H1 (cell line): ENCODE data around the gene LRRFIP1. TPM values are rescaled to one million over a fixed set of nuclear protein-coding genes. Genes with fewer than 3 reads are reported as not detected.

Source experiments
- CREB1 ChIP-seq: IDR thresholded peaks from 2 replicates; pipeline ENCODE4 v1.6.1; 2012; ENCODE audit warnings: inconsistent platforms
- E2F6 ChIP-seq: IDR thresholded peaks from 2 replicates; pipeline ENCODE4 v1.6.1; 2012; ENCODE audit warnings: inconsistent platforms
- HDAC2 ChIP-seq, 2 experiments: fragments of 300-600 bp in 1 of 2; sonication (generic) in 1 of 2; IDR thresholded peaks; 2 replicates each; pipeline ENCODE4 v1.6.1; 2011 to 2012; ENCODE audit warnings: low read depth in 2 of 2, low read length in 2 of 2, mild to moderate bottlenecking in 2 of 2, moderate library complexity in 2 of 2, borderline replicate concordance in 1 of 2, inconsistent platforms in 1 of 2
- JUN ChIP-seq: IDR thresholded peaks from 2 replicates; pipeline ENCODE4 v1.6.1; 2011; ENCODE audit warnings: low read depth, mild to moderate bottlenecking, improper control_type of control experiment, low read length
- KDM5A ChIP-seq: fragments of 200-600 bp; IDR thresholded peaks from 2 replicates; pipeline ENCODE4 v1.7.1; 2012; ENCODE audit warnings: mild to moderate bottlenecking, low read length, inconsistent platforms, mixed read lengths
- MAFK ChIP-seq: IDR thresholded peaks from 2 replicates; pipeline ENCODE4 v1.6.1; 2012; ENCODE audit warnings: low read depth, mild to moderate bottlenecking, improper control_type of control experiment, low read length
- POU5F1 ChIP-seq: IDR thresholded peaks from 2 replicates; pipeline ENCODE4 v1.6.1; 2011; ENCODE audit warnings: low read depth, mild to moderate bottlenecking, low read length, moderate library complexity
- RAD21 ChIP-seq, 2 experiments: IDR thresholded peaks in 1 of 2; conservative IDR thresholded peaks in 1 of 2; 2 replicates each; pipeline ENCODE4 v1.6.1; 2011; ENCODE audit warnings: low read depth in 2 of 2, low read length in 2 of 2, improper control_type of control experiment in 1 of 2, inconsistent platforms in 1 of 2, mild to moderate bottlenecking in 1 of 2, moderate library complexity in 1 of 2
- RFX5 ChIP-seq: IDR thresholded peaks from 2 replicates; pipeline ENCODE4 v1.6.1; 2011; ENCODE audit warnings: low read depth, low read length, improper control_type of control experiment, borderline replicate concordance
- RNF2 ChIP-seq: fragments of 200-900, 300-1000 bp; sonication (generic); IDR thresholded peaks from 2 replicates; pipeline ENCODE4 v1.7.1; 2016; ENCODE audit warnings: borderline replicate concordance, low read depth, mild to moderate bottlenecking, antibody characterized with exemption, low read length; ENCODE audit not compliant: poor library complexity, severe bottlenecking; ENCODE audit errors: missing control alignments
- SAP30 ChIP-seq: fragments of 300-600 bp; sonication (generic); IDR thresholded peaks from 2 replicates; pipeline ENCODE4 v1.7.1; 2012; ENCODE audit warnings: low read length, moderate library complexity, mild to moderate bottlenecking, inconsistent platforms; ENCODE audit not compliant: insufficient read depth, insufficient replicate concordance
- SRF ChIP-seq: IDR thresholded peaks from 2 replicates; pipeline ENCODE4 v1.6.1; 2011; ENCODE audit warnings: mild to moderate bottlenecking, low read depth, low read length, moderate library complexity
- SUZ12 ChIP-seq: fragments of 200-600 bp; sonication (generic); IDR thresholded peaks from 2 replicates; pipeline ENCODE4 v1.6.1; 2012; ENCODE audit warnings: mild to moderate bottlenecking, inconsistent platforms, low read length, moderate library complexity, mixed read lengths
- TBP ChIP-seq: IDR thresholded peaks from 2 replicates; pipeline ENCODE4 v1.6.1; 2011; ENCODE audit warnings: low read depth, low read length, improper control_type of control experiment
- USF2 ChIP-seq: IDR thresholded peaks from 2 replicates; pipeline ENCODE4 v1.6.1; 2011; ENCODE audit warnings: low read length, improper control_type of control experiment
- polyA plus RNA-seq, 7 experiments: library from polyadenylated mRNA; depleted of rRNA in 3 of 7; stranded (reverse) in 5 of 7; unstranded in 2 of 7; fragments of >200 nt in 5 of 7; fragments of 200-250 nt in 2 of 7; gene quantifications; 1 replicate in 5 of 7; 2 replicates in 1 of 7; 4 replicates in 1 of 7; pipeline versions ENCODE4 v1.2.1 to v1.2.3, GENCODE V29; 2011 to 2013; ENCODE audit warnings: missing spikeins in 2 of 7, mixed read lengths in 2 of 7
- total RNA-seq: library from RNA; stranded (reverse); fragmentation: NEBNext Ultra II Directional; extraction: Animal tissue kit (Norgen Biotek cat#: 25700); gene quantifications from 2 replicates; pipeline ENCODE4 v1.2.1, GENCODE V29; 2021

Gene LRRFIP1
- total and polyA plus RNA-seq, 2 of the 8 experiments (the other 6 are each of a cell fraction or from before 2014, with no cell fraction given): 12.1 to 75.8 TPM

- TF ChIP-seq CREB1 (peak; percentile 49; the same call in 1 of the 2 replicates), SRF (no peak), SUZ12 (no peak), POU5F1 (peak; percentile 92), MAFK (no peak), E2F6 (no peak), SAP30 (no peak), KDM5A (no peak), RFX5 (no peak), USF2 (no peak), RAD21 (IDR thresholded peaks at IDR 0.05 in 1 of 2, conservative IDR thresholded peaks at IDR 0.05 in 1 of 2; ENCODE audit: low read depth in 2 of 2, low read length in 2 of 2) (peak; percentile 45 to 66), RNF2 (no peak), HDAC2 (IDR thresholded peaks at IDR 0.05; ENCODE audit: borderline replicate concordance in 1 of 2, low read depth in 2 of 2, low read length in 2 of 2) (peak in 1 of 2 experiments; percentile 94; a peak in 2 of 4 replicates), TBP (no peak), JUN (peak; percentile 76)
These were observed 13.2 kb upstream of the LRRFIP1 start (continued) for GRCh38 chr2:237614151-237614720.
